Measurements from ENCODE around the gene NYAP1.

DNA sequence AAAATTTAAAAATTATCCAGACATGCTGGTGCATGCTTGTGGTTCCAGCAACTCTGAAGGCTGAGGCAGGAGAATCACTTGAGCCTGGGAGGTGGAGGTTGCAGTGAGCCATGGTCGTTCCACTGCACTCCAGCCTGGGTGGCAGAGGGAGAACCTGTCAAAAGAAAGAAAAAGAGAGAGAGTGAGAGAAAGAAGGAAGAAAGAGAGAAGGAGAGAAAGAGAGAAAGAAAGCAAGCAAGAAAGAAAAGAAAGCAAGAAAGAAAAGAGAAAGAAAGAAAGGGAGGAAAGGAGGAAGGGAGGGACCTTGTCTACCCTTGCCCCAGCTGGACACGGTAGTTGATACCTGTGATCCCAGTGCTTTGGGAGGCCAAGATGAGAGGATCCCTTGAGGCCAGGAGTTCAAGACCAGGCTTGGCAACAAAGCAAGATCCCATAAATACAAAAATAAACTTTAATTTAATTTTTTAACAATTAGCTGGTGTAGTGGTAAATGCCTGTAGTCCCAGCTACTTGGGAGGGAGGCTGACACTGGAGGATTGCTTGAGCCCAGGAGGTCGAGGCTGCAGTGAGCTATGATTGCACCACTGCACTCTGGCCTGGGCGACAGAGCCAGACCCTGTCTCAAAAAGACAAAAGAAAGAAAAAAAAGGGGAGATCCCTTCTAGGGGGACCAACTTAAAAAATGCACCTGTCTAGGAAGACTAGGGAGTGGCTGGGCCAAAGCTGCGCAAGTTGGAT, 9.2 kb downstream of the NYAP1 start:
- TF ChIP-seq, protein P1, sequence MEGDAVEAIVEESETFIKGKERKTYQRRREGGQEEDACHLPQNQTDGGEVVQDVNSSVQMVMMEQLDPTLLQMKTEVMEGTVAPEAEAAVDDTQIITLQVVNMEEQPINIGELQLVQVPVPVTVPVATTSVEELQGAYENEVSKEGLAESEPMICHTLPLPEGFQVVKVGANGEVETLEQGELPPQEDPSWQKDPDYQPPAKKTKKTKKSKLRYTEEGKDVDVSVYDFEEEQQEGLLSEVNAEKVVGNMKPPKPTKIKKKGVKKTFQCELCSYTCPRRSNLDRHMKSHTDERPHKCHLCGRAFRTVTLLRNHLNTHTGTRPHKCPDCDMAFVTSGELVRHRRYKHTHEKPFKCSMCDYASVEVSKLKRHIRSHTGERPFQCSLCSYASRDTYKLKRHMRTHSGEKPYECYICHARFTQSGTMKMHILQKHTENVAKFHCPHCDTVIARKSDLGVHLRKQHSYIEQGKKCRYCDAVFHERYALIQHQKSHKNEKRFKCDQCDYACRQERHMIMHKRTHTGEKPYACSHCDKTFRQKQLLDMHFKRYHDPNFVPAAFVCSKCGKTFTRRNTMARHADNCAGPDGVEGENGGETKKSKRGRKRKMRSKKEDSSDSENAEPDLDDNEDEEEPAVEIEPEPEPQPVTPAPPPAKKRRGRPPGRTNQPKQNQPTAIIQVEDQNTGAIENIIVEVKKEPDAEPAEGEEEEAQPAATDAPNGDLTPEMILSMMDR (IDR thresholded peaks at IDR 0.05; ENCODE audit: insufficient read depth, low read depth, low read length) = no peak
- TF ChIP-seq EZH2 (IDR thresholded peaks at IDR 0.05; ENCODE audit: insufficient read depth, low read length) = no peak
